Activated effector memory CD4-positive, alpha-beta T cell treated with Interleukin-2 at 50 U/mL for 16 hours (primary cell): ENCODE results near the gene MAPRE3.
"Not testable (repeated sequence)": the region's sequence is repeated elsewhere in the genome, so short reads cannot be mapped to it uniquely, and the experiment has no call there.

ENCODE experiments used
- DNase-seq: peaks from one replicate; pipeline ENCODE4 v3.0.0-alpha.2; 2020

Gene MAPRE3

GRCh38 chr2:27071990-27072830 is 101.8 kb downstream of the MAPRE3 start:
- no peak for DNase-seq

- DNase-seq = no peak
These were observed 102.5 kb downstream of the MAPRE3 start for GRCh38 chr2:27072920-27073319.

- no peak for DNase-seq
These were observed 103.3 kb downstream of the MAPRE3 start for GRCh38 chr2:27073782-27074181.

- peak; percentile 44 for DNase-seq
These were observed 104.5 kb downstream of the MAPRE3 start for GRCh38 chr2:27074738-27075565.

- not testable (repeated sequence) for DNase-seq
These were observed 105.1 kb downstream of the MAPRE3 start for GRCh38 chr2:27075566-27075871.

- no peak for DNase-seq
These were observed 105.9 kb downstream of the MAPRE3 start for GRCh38 chr2:27076323-27076722.
